ENCODE measurements around the gene ANXA6.
A peak's percentile ranks its signal among the peaks of the same experiment; 100 is the strongest.

ANXA6 gene

DNA sequence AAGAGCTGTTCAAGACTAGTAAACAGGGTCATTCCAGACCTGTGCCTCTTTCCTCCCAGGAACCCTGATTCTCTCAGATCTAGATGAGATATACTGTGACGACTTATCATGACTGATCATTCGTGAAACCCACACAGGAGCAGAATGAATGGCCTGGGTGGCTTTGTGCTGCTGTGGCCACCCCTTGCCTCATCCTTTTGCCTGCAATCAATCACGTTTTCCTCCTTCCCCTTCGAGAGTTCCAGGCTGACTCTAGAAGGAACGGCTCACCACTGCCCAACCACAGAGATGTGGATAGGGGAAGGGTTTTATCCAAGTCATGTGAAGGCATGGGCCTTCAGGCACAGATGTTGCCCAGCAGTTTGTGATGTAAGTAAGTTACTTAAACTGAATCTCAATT, 5.8 kb downstream of the ANXA6 start:
- no peak for DNase-seq

DNA sequence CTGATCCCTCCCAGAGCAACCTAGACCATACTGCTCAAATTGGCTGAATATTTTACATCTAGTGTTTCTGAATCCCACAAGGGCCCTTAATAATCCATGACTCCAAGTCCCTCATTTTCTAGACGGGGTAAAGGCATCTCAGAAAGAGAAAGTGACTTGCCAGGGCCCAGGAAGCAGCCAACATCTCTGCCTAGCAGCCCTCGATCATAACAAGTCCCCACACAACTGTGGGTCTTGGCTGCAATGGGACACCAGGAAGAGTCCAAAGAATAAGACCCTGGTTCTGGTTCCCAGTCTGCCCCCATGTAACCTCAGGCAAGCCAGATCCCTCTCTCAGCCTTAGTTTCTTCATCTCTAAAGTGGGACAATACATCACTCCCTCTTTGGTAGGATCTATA, 6.3 kb downstream of the ANXA6 start:
- DNase-seq = no peak

DNA sequence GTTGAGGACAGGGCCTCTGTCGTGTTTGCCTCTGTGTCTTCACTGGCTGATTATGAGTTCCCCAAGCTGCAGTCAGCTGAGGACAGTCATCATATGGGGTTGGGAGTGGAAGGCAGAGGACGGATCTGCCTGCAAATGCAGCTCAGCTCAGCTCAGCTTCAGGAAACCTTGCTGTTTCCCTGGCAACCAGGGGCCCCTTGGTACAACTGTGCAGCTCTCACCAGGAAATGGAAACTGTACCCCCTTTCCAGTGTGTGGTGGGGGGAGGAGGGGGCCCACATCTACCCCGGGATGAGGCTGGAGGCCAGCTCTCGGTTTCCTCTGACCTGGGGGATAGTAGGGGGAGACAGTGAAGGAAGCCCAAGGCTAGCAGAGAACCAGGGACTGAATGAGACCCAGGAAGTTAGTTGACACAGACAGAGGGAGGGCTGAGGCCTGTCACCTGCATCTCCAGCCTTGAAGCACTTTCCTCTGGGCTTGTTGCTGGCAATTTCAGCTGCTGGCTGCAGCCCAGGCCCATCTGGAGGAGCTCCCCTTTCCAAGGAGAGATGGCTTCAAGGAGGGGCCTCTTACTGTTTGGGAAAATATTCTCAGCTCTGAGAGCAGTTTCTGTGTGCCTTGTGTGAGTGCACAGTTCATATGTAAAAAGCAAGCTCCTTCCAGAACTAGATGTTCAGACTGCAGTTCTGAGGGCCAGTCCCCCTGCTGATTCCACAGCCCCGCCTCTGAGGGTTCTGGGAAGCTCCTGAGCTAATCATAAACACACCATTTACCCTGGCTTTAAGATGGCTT, 6.9 kb downstream of the ANXA6 start:
- DNase-seq = peak; percentile 61

DNA sequence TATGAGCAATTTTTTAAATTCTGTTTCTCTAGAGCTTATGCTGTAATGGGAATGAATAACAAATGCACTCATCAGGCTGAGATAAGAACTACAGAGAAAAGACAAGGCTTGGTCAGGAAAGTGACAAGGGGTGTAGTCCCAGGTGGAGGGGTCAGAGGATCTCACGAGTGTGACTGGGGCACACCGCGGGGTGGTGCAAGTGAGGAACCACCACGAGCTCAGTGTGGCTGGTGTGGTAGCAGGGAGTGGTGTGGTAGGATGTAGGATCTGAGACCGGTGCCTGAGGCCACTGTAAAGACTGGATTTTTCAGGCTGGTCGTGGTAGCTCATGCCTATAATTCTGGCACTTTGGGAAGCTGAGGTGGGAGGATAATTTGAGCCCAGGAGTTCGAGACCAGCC, 9.0 kb downstream of the ANXA6 start:
- no peak for DNase-seq

DNA sequence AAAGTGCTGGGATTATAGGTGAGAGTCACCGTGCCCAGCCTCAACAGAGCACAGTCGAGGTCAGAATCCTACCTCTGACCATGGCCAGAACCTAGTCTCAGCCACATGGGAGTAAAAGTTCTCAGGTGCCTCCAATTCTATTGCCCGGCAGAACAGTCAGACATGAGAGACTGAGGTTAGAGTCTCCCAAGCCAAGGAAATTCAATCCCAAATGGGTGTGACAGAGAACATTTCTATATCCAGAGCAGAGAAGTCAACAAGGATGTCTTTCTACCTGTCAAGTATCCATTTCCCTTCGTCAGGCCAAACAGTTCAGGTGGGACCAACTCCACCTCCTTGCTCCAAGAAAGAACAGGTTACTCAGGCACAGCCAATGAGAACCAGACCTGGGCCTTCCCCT, 10.5 kb downstream of the ANXA6 start:
- DNase-seq = no peak

DNA sequence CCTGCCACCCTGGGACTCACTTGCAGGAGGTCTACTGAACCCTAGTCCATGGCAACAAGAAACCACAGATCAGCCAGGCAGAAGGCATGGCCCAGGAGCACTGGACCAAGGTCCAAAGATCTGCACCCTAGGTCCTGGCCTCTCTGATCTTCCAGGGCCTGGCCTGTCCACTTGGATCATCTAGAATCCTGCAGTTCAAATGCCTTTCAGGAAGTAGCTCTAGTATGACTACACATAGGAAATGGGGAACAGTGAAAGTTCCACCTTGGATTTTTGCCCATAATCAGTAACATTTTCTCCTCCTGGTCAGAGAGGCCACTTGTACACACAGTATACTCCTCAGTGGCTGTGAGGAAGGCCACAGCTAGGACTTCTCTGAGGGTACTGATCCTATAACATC, 11.5 kb downstream of the ANXA6 start:
- DNase-seq = no peak

DNA sequence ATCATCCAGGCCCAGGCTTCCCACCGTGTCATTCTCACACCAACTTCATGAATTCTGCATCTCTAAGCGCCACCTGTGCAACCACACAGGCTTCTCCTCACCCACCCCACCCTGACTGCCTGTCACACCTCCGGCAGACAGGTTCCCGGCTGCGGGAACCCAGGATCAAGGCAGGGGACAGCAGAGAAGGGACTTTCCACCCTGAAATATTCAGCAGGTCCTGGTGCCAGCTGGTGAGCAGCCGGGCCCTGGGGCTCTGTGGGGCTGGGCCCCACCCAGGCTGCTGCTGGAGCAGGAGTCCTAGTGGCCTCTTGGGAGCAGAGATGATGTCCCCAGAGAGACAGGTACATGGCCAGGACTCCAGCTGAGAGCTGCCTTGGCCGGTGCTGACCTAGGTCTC, 12.7 kb downstream of the ANXA6 start:
- DNase-seq = no peak

DNA sequence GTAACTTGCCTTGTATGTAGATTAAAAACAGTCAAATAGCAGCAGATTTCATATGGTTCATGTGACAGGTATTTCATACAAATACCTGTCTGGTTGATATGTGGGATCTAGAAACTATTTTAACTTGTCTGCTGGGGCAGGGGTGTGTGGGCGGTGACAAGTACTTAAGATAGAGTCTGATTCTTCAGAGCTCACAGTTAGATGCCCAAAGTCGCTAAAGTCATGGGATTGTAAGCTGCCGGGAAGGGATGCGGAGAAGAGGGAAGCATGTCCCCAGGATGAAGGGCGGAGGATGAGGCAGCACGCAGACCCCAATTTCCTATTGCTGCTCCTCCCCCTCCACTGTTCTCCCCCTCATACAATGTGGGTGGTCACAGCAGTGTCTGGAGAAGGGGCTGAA, 13.3 kb downstream of the ANXA6 start:
- no peak for DNase-seq

DNA sequence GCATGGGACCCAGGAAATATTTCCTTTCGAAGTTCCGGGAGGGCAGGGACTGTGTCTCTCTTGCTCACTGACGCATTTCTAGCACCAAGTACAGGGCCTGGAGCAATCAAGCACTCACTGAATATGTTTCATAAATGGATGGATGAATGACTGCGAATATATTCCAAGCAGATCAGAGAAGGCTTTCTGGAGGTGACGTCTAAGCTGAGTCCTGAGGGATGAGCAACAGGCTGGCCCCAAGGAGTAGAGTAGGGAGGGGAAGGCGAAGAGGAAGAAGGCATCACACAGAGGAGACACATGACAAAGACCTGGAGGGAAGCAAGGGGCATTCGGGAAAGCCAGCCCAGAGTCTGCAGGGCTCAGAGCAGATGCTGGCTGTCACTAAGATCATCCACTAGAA, 13.9 kb downstream of the ANXA6 start:
- DNase-seq = no peak

DNA sequence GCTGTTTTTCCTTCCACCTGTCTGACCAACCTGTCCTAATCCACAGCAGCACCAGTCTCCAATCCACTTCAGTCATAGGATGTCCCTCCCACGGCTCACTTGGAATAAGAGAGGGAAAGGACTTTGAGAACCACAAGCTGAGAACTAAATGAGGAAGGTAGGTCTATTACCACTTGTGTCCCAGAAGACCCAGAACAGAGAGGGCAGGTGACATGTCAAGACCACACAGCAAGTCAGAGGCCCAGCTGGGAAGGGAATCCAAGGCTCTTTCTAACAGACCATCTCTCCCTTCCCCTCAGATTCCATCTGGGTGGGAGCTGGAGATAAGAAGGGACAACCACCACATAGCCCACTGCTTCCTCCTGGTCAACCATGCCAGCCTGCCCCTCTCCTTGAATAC, 14.6 kb downstream of the ANXA6 start:
- no peak for DNase-seq

DNA sequence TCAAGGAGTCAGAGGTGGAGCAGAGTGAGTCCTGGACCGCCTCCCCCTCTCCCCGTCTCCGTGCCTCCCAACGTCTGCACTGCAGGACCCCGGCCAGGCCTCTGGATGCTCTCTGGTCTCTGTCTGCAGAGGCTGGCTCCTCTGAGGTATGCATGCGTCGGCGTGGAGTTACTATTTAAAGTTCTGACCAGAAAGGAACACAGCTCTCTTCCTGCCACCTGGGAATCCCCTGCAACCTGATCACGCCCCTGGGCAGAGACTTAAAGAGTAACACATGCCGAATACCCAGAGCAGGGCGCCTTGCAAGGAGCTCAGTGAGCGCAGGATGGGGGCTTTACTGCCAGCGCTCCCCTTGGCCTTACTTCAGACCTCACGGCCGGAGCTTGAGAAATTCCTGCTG, 16.0 kb downstream of the ANXA6 start:
- DNase-seq = peak; percentile 39

DNA sequence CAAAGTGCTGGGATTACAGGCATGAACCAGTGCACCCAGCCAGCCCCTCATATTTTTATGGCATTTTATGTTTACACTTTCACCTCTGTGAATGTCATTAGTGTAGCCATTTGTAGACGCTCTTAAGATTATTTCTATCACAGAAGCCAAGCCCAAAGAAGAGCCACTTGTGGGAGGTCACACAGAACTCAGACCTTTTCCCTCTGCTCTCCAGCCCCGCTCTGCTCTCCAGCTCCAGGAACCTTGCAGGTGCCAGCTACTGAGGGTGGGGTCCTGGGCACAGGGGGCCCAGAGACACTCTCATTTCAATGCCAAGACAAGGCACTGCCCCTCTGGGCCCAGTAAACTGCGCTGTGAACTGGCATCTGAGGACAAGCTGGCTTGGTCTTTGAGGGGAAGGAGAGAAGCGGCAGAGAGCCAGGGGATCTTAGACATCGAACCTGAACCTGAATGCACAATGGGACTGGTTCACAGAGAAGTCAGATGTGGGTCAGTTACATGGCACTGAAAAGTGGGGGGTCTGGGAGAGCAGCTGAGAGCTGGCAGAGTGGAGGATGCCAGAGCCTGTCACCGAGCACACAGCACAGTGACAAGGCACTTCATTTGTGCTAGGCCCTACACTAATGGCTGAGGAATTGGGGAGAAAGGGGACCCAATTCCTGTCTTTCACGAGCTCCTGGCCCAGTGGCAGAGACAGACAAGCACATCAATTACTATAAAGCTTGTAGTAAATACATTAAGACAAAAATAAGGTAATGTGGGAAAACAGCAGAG, 16.7 kb downstream of the ANXA6 start:
- no peak for DNase-seq

DNA sequence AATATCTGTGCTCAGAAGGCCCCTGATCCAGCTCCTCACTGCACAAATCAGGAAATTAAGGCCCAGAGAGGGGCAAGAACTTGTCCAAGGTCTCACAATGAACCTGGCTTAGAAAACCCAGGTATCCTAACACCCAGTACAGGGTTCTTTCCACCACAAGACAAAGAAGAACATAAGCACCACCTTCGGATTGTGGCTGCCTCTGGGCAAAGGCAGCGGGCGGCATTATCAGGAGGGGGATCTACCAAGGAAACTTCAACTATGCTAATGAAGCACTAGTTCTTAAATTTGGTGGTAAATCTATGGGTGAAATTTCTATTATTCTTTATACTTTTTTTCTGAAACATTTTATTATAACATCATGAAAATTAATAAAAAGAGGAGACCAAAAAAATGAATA, 17.9 kb downstream of the ANXA6 start:
- DNase-seq = no peak

DNA sequence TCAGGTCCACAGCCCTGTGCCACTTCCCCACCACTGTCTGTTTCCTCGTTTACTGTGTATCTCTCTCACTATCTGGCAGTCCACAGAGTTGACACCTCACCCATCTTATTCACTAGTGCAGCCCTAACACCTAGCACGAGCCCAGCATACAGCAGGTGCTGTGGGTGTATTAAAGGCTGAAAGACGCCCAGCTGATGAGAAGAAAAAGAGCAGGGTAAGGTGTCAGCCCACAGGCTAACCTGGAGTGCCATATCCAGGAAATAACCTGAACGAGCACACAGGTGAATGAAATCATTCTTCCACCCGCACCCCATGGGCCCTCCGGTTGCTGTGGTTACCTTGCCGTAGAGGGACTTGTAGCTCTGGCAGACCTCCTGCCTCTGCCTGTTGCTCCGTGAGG, 18.6 kb downstream of the ANXA6 start:
- no peak for DNase-seq

DNA sequence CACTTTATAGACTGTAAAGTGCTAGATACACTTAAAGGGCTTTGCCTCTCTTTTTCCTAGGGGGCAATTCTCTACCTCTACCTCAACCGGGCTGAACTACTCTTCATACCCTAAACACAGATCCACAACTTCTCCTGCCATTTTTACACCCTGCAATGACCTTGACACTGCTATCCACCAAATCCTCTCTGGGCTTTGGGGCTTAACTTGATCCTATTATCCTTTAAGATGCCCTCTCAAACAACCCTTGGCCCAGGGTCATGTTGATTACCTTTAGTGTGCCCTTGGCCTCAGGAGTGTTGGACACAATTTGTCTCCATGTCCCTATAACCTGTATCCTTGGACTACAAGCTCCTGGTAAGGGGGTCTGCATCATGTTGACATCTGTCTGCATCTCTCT, 19.5 kb downstream of the ANXA6 start:
- DNase-seq = no peak

DNA sequence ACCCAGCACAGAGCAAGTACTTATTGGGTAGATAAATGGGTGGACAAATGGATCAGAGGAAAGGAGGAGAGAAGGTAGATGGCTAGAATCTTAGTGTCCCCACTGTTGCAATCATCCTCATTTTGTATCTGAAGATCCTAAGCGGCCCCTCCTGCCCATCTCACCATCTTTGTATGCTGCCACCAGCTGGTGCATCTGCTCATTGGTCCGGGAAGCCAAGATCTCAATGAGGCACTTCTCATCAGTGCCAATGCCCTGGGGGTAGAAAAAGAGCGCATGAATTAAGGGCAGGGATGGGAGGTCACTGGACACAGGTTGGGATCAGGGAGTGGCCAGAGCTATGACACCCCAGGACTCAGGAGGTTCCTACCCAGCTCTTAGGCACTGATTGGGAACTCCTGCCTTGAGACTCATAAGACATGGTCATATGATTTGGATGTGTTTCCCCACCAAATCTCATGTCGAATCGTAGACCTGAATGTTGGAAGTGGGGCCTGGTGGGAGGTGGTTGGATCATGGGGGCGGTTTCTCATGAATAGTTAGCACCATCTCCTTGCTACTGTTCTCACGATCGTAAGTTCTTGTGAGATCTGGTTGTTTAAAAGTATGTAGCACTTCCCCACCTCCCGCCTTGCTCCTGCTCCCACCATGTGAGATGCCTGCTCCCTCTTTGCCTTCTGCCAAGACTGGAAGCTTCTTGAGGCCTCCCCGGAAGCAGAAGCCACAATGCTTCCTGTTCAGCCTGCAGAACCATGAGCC, 20.3 kb downstream of the ANXA6 start:
- DNase-seq = no peak

DNA sequence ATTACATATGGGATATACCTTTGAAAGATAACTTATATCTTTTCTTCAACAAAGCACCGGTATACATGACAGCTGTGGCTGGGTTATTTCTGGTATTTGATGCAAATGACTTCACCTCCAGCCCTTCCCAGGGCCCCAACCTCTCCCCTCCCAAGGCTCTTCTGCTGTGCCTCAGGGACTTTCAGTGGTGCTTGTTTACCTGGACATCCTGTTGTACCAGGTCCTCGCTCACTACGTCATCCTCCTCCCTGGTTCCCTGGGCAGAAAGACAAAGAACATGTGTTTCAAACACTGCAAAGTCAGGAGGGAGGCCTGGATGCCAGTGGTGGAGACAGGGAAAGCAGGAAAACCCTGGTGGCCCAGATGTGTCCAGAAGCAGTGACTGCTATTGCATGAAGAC, 23.4 kb downstream of the ANXA6 start:
- DNase-seq = no peak

DNA sequence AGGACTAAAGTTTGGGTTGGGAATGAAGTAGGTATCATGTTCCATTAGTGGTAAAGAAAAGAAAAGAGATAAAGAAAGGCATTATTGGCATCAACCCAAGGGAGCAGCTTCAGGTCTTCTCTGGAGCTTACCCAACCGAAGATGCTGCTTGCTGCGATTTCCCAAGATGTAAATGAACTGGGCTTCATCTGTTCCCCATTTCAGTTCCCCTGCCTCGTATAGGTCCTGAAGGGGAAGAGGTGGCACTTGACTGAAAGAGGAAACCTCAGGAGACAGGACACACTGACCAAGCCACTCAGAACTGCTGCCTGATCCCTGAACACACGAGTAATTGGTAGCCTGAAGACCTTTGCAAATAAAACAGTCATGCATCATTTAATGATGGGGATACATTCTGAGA, 24.6 kb downstream of the ANXA6 start:
- DNase-seq = no peak

DNA sequence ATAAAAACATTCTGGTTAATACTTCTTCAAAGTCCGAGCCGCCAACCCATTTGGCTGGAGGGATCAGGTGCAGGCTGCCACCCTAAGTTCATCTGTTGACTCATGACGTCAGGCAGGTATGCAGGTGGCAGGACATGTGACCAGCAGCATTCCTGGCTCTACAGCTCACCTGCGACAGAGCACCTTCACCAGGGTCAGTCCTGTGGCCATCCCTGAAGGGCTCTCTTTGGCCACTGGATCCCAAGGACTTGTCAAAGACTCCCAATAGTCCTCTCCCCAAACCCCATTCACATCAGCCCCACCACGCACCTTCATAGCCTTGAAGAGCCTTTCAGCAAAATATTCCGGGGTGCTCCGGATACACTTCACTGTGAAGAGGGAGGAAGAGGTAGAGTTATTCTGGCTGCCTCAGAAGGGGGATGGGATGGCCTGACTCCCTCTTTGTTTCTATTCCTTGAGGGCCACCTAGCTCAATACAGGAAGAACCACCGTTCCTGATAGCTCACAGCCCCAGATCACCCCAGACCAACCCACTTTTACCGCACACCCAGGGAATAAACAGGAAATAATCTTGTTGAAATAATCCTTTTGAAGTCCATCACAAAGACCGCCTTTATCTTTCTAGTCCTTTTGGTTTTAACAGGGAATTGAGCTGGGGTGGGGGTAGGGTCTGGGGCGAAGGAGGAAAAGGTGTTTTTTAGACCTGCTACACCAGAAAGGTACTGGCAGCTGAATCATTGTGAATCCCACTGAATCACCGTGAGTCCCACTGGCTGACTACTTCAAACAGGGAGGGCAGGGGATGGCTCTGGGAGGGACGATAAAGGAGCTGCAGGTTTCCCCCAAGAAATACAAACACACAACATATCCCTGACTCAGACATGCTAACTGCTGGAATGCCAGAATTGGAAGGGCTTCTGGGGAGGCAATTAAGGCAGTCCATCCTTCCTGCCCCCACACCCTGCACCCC, 26.4 kb downstream of the ANXA6 start:
- no peak for DNase-seq

DNA sequence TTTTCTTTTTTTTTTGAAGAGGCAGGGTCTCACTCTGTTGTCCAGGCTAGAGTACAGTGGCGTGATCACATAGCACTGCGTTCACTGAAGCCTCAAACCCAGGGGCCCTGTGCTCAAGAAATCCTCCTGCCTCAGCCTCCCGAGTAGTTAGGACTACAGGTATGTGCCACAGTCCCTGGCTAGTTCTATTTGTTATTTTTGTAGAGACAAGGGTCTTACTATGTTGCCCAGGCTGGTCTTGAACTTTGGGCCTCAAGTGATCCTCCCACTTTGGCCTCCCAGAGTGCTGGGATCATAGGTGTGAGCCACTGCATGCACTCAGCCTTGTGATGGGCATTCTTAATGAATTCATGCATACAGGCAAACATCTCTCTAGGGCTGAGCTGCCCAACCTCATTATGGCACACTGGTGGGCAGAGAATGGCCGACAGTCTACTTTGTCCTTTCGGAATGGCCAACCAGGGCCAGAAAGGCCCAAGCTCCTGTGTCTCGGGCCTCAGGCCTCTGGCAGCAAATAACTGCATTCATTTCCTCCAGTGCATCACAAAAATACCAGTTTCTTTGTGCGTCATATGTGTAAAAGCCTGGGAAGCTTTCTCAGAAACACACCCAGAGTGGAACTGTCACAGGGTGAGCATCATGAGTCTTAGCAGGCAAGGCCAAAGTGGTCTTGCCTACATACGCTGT, 27.2 kb downstream of the ANXA6 start:
- DNase-seq = no peak

DNA sequence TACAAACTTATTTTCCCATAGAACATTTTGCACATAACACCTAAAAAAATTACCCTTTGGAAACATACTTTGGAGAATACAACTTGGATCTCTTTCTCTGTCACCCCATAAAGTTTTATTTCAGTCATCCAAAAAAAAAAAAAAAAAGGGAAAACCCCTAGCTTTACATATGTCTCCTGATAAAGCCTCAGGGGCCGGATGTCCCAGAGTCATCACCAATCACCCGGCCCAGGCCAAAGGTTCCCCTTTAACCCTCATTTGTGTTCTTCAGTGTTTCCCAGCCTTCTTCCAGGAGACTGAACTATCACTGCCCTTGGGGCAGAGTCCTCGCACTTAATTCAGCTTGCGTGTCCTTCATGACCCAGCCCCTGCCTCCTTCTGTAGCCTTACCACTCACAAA, 28.8 kb downstream of the ANXA6 start:
- DNase-seq = no peak

DNA sequence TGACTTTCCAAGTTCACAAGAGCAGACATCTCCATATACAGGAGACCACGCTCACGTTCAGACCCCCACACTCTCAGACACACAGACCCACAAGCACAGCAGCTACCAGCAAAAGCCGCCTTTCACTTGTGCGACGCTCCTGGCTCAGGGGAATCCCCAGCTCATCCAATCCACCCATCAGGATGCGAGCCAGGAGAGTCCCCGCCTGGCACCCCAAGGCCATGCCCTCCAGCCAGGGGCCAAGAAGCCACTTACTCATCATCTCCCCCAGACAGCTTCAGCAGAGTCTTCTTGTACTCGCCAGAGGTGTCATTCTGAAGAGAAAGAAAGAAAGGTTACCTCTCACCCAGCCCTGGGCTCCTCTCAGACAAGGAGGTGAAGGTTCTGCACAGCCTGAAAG, 29.7 kb downstream of the ANXA6 start:
- no peak for DNase-seq
